SK-N-SH (cell line): Measurements from ENCODE around the gene JPH3. TPM values are rescaled to one million over a fixed set of nuclear protein-coding genes. Genes with fewer than 3 reads are reported as not detected.

Experiments used
- CTCF ChIA-PET: fragments of 300-600, 350-600 bp; formaldehyde crosslinking; extraction: SDS; loops from one replicate; lab custom pipeline; 2021; lab: Yijun Ruan, JAX
- POLR2A ChIA-PET: fragments of 350-600 bp; sonication (Branson Sonifier 250); formaldehyde crosslinking; extraction: SDS; loops from one replicate; lab custom pipeline; 2020; ENCODE audit warnings: antibody characterized with exemption, inconsistent platforms; lab: Yijun Ruan, JAX
- DNase-seq: peaks from one replicate; pipeline ENCODE4 v3.0.0; 2012
- H2AFZ ChIP-seq: fragments of 200-600 bp; sonication (generic); 2 replicates; pipeline ENCODE4 v1.8.1; 2016; ENCODE audit warnings: antibody characterized with exemption, mild to moderate bottlenecking, low read depth
- H3F3A ChIP-seq: fragments of 200-600 bp; sonication (generic); replicated peaks from 2 replicates; pipeline ENCODE3; 2016; ENCODE audit warnings: antibody characterized with exemption, mild to moderate bottlenecking; ENCODE audit not compliant: insufficient read depth
- H3K27ac ChIP-seq, 2 experiments: fragments of 200-500 bp in 1 of 2; fragments of 200-600 bp in 1 of 2; sonication (Bioruptor generic) in 1 of 2; sonication (generic), shearing (Covaris generic) in 1 of 2; 2 replicates each; pipeline versions ENCODE4 v1.5.1 to v1.6.1; 2014 to 2016; ENCODE audit warnings: low read depth in 2 of 2, inconsistent platforms in 1 of 2, low read length in 1 of 2, mild to moderate bottlenecking in 1 of 2, mixed read lengths in 1 of 2
- H3K27me3 ChIP-seq: fragments of 200-600 bp; sonication (generic), shearing (Covaris generic); 2 replicates; pipeline ENCODE4 v1.6.1; 2016; ENCODE audit warnings: mixed run types; ENCODE audit not compliant: insufficient read depth
- H3K36me3 ChIP-seq, 2 experiments: fragments of 200-500 bp in 1 of 2; fragments of 200-600 bp in 1 of 2; sonication (Bioruptor generic) in 1 of 2; sonication (generic) in 1 of 2; replicated peaks in 1 of 2; 2 replicates each; pipeline versions ENCODE3 to v1.5.1; 2014 to 2016; ENCODE audit warnings: low read length in 1 of 2, mild to moderate bottlenecking in 1 of 2; ENCODE audit not compliant: insufficient read depth in 2 of 2, control insufficient read depth in 1 of 2
- H3K4me1 ChIP-seq, 2 experiments: fragments of 200-500 bp in 1 of 2; fragments of 200-600 bp in 1 of 2; sonication (Bioruptor generic) in 1 of 2; sonication (generic), shearing (Covaris generic) in 1 of 2; 2 replicates each; pipeline versions ENCODE4 v1.5.1 to v1.6.1; 2014 to 2016; ENCODE audit warnings: low read depth in 1 of 2, low read length in 1 of 2, mixed run types in 1 of 2; ENCODE audit not compliant: insufficient read depth in 2 of 2, control insufficient read depth in 1 of 2
- H3K4me2 ChIP-seq: fragments of 200-600 bp; sonication (generic), shearing (Covaris generic); 2 replicates; pipeline ENCODE4 v1.6.1; 2017; ENCODE audit warnings: mixed run types
- H3K4me3 ChIP-seq, 2 experiments: fragments of 200-500 bp in 1 of 2; fragments of 200-600 bp in 1 of 2; sonication (Bioruptor generic) in 1 of 2; sonication (generic), shearing (Covaris generic) in 1 of 2; 2 replicates each; pipeline versions ENCODE4 v1.5.1 to v1.8.1; 2014 to 2016; ENCODE audit warnings: low read depth in 2 of 2, inconsistent platforms in 1 of 2, low read length in 1 of 2, mild to moderate bottlenecking in 1 of 2, mixed read lengths in 1 of 2, moderate library complexity in 1 of 2
- H3K79me2 ChIP-seq: fragments of 200-600 bp; sonication (generic); 2 replicates; pipeline ENCODE4 v1.8.1; 2017; ENCODE audit warnings: mild to moderate bottlenecking; ENCODE audit not compliant: insufficient read depth
- H3K9ac ChIP-seq: fragments of 200-600 bp; sonication (generic); 2 replicates; pipeline ENCODE4 v1.6.1; 2017; ENCODE audit warnings: mixed run types
- H3K9me2 ChIP-seq: fragments of 200-600 bp; sonication (generic); 2 replicates; pipeline ENCODE4 v1.6.1; 2017; ENCODE audit warnings: mixed run types
- H3K9me3 ChIP-seq: fragments of 200-600 bp; sonication (generic); 2 replicates; pipeline ENCODE4 v1.6.1; 2017; ENCODE audit warnings: mixed run types, mild to moderate bottlenecking, moderate library complexity
- H4K20me1 ChIP-seq: fragments of 200-600 bp; sonication (generic); 2 replicates; pipeline ENCODE4 v1.6.1; 2017; ENCODE audit warnings: mild to moderate bottlenecking, mixed run types; ENCODE audit not compliant: insufficient read depth
- EZH2phosphoT487 ChIP-seq: fragments of 200-600 bp; sonication (generic); IDR thresholded peaks from 2 replicates; pipeline ENCODE4 v1.6.1; 2017; ENCODE audit warnings: low read depth, mixed run types, mild to moderate bottlenecking, antibody characterized with exemption, moderate library complexity, borderline replicate concordance
- NFIC ChIP-seq: IDR thresholded peaks from 2 replicates; pipeline ENCODE4 v1.4.0; 2012; ENCODE audit warnings: borderline replicate concordance
- NRF1 ChIP-seq: IDR thresholded peaks from 2 replicates; pipeline ENCODE4 v1.6.1; 2012; ENCODE audit warnings: low read depth, mild to moderate bottlenecking, low read length
- POLR2AphosphoS5 ChIP-seq: IDR thresholded peaks from 2 replicates; pipeline ENCODE4 v1.6.1; 2012; ENCODE audit warnings: low read depth, low read length
- USF1 ChIP-seq: IDR thresholded peaks from 2 replicates; pipeline ENCODE4 v1.4.0; 2012; ENCODE audit warnings: low read depth, borderline replicate concordance
- USF2 ChIP-seq: fragments of 150-350 bp; IDR thresholded peaks from 2 replicates; pipeline ENCODE4 v1.6.1; 2017; ENCODE audit warnings: antibody characterized with exemption, low read length, low read depth, borderline replicate concordance
- WGBS: methylation state at CpG from one replicate; pipeline ENCODE4 v1.1.6; 2017; ENCODE audit warnings: low lambda C conversion rate; 5-methylcytosine and 5-hydroxymethylcytosine counted together
- polyA plus RNA-seq, 3 experiments: library from polyadenylated mRNA; depleted of rRNA; stranded (reverse); fragments of >200 nt; gene quantifications; 2 replicates each; pipeline ENCODE4 v1.2.3, GENCODE V29; 2012

The JPH3 gene
- polyA plus RNA-seq, 1 of the 3 experiments (the other 2 are of a cell fraction): 0.25 TPM

- POLR2A ChIA-PET: no interaction called here
- Histone ChIP-seq H3F3A (no peaks in the 10 kb centered on the region), H3K79me2 (no peaks in the 10 kb centered on the region), H3K27ac (no peak overlapping the region), H3K4me1 (no peaks in the 10 kb centered on the region; a peak in 1 of 4 replicates), H3K36me3 (no peaks in the 10 kb centered on the region), H3K9ac (no peak overlapping the region), H3K9me3 (no peaks in the 10 kb centered on the region), H2AFZ (no peak overlapping the region), H3K4me2 (no peak overlapping the region), H3K9me2 (no peaks in the 10 kb centered on the region), H4K20me1 (no peaks in the 10 kb centered on the region), H3K4me3 (no peak overlapping the region), H3K27me3 (no peaks in the 10 kb centered on the region)
- TF ChIP-seq NRF1: no peak
- no peak for TF ChIP-seq USF1
- 77% methylated on average over 44 of the region's 44 CpGs for WGBS
- DNase-seq: no peak
- CTCF ChIA-PET: no interaction called here
Observed at GRCh38 chr16:87563714-87564523, 38.4 kb upstream of the JPH3 start.

GRCh38 chr16:87564524-87564778 is 37.9 kb upstream of the JPH3 start:
- H3F3A ChIP-seq: no peaks in the 10 kb centered on the region
- no peaks in the 10 kb centered on the region for H4K20me1 ChIP-seq
- no peaks in the 10 kb centered on the region for H3K9me3 ChIP-seq
- H3K4me1 ChIP-seq: no peaks in the 10 kb centered on the region; a peak in 1 of 4 replicates
- no peaks in the 10 kb centered on the region for H3K9me2 ChIP-seq
- no peak overlapping the region for H2AFZ ChIP-seq
- no peaks in the 10 kb centered on the region for H3K79me2 ChIP-seq
- no peak for TF ChIP-seq NFIC
- TF ChIP-seq USF2: no peak
- TF ChIP-seq POLR2AphosphoS5: no peak
- no peak for TF ChIP-seq EZH2phosphoT487
- H3K36me3 ChIP-seq: no peaks in the 10 kb centered on the region
- ChIA-PET POLR2A (no interaction called here), CTCF (no interaction called here)
- no peak overlapping the region for H3K4me2 ChIP-seq
- no peak overlapping the region for H3K9ac ChIP-seq
- no peak for DNase-seq
- H3K27me3 ChIP-seq: no peaks in the 10 kb centered on the region
- H3K27ac ChIP-seq: no peak overlapping the region
- WGBS: 71% methylated on average over 6 of the region's 6 CpGs
- no peak overlapping the region for H3K4me3 ChIP-seq
